WTC11 (cell line): ENCODE results near the gene HHAT.

Experiments
- TF ChIP-seq, protein P1 (sequence below): fragments of 200-600 bp; IDR thresholded peaks from 2 replicates; pipeline ENCODE4 v1.8.0; 2022; ENCODE audit warnings: antibody characterized with exemption
- TF ChIP-seq, protein P2 (sequence below): sonication (generic); formaldehyde crosslinking; IDR thresholded peaks from 2 replicates; pipeline ENCODE4 v1.8.0; 2023; ENCODE audit warnings: missing genetic modification reagents
- TF ChIP-seq, protein P3 (sequence below): sonication (generic); formaldehyde crosslinking; IDR thresholded peaks from 2 replicates; pipeline ENCODE4 v1.8.1; 2022; ENCODE audit warnings: low read depth, missing genetic modification reagents, borderline replicate concordance
- TF ChIP-seq, protein P4 (sequence below): sonication (generic); formaldehyde crosslinking; IDR thresholded peaks from 2 replicates; pipeline ENCODE4 v1.8.0; 2023; ENCODE audit warnings: missing genetic modification reagents, mild to moderate bottlenecking, borderline replicate concordance

DNA sequence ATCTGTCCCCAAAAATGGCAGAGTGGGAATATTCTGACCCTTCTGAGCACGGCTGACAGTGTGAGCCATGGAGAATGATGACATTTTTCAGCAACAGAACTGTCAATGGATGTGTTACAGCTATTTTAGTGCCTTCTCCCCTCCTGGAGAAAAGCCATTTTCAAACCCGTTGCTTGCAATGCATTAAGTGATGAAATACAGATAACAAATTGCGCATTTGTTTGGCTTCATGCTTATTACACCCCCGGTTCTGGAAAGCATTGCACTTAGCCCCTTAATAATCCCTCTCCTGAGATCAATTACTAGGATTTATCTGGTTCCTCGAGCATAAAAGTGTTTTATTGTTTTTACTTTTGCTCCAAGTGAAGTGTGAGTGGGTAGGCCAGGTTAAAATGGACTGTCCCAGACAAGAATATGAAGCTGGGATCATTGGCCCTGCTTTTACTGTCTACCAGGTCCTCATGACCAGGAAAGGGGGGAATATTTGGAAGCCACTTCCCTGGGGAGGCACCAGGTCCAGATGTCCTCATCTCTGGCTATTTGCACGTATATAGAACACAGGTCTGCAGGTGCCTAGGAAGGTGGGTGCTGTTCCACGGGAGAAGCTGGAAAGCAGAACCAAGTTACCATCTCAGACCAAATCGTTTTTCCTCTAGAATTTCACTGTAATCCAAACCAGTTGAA is 37.5 kb upstream of the HHAT start:
- TF ChIP-seq, protein P1, sequence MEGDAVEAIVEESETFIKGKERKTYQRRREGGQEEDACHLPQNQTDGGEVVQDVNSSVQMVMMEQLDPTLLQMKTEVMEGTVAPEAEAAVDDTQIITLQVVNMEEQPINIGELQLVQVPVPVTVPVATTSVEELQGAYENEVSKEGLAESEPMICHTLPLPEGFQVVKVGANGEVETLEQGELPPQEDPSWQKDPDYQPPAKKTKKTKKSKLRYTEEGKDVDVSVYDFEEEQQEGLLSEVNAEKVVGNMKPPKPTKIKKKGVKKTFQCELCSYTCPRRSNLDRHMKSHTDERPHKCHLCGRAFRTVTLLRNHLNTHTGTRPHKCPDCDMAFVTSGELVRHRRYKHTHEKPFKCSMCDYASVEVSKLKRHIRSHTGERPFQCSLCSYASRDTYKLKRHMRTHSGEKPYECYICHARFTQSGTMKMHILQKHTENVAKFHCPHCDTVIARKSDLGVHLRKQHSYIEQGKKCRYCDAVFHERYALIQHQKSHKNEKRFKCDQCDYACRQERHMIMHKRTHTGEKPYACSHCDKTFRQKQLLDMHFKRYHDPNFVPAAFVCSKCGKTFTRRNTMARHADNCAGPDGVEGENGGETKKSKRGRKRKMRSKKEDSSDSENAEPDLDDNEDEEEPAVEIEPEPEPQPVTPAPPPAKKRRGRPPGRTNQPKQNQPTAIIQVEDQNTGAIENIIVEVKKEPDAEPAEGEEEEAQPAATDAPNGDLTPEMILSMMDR = no peak
- TF ChIP-seq, protein P2, sequence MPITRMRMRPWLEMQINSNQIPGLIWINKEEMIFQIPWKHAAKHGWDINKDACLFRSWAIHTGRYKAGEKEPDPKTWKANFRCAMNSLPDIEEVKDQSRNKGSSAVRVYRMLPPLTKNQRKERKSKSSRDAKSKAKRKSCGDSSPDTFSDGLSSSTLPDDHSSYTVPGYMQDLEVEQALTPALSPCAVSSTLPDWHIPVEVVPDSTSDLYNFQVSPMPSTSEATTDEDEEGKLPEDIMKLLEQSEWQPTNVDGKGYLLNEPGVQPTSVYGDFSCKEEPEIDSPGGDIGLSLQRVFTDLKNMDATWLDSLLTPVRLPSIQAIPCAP (CRISPR knock-in tag) = no peak
- TF ChIP-seq, protein P3, sequence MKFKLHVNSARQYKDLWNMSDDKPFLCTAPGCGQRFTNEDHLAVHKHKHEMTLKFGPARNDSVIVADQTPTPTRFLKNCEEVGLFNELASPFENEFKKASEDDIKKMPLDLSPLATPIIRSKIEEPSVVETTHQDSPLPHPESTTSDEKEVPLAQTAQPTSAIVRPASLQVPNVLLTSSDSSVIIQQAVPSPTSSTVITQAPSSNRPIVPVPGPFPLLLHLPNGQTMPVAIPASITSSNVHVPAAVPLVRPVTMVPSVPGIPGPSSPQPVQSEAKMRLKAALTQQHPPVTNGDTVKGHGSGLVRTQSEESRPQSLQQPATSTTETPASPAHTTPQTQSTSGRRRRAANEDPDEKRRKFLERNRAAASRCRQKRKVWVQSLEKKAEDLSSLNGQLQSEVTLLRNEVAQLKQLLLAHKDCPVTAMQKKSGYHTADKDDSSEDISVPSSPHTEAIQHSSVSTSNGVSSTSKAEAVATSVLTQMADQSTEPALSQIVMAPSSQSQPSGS (CRISPR knock-in tag) = no peak
- TF ChIP-seq, protein P4, sequence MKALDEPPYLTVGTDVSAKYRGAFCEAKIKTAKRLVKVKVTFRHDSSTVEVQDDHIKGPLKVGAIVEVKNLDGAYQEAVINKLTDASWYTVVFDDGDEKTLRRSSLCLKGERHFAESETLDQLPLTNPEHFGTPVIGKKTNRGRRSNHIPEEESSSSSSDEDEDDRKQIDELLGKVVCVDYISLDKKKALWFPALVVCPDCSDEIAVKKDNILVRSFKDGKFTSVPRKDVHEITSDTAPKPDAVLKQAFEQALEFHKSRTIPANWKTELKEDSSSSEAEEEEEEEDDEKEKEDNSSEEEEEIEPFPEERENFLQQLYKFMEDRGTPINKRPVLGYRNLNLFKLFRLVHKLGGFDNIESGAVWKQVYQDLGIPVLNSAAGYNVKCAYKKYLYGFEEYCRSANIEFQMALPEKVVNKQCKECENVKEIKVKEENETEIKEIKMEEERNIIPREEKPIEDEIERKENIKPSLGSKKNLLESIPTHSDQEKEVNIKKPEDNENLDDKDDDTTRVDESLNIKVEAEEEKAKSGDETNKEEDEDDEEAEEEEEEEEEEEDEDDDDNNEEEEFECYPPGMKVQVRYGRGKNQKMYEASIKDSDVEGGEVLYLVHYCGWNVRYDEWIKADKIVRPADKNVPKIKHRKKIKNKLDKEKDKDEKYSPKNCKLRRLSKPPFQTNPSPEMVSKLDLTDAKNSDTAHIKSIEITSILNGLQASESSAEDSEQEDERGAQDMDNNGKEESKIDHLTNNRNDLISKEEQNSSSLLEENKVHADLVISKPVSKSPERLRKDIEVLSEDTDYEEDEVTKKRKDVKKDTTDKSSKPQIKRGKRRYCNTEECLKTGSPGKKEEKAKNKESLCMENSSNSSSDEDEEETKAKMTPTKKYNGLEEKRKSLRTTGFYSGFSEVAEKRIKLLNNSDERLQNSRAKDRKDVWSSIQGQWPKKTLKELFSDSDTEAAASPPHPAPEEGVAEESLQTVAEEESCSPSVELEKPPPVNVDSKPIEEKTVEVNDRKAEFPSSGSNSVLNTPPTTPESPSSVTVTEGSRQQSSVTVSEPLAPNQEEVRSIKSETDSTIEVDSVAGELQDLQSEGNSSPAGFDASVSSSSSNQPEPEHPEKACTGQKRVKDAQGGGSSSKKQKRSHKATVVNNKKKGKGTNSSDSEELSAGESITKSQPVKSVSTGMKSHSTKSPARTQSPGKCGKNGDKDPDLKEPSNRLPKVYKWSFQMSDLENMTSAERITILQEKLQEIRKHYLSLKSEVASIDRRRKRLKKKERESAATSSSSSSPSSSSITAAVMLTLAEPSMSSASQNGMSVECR (CRISPR knock-in tag) = no peak
